ENCODE results near the gene STUB1.

- no peak for TF ChIP-seq CTCF (conservative IDR thresholded peaks at IDR 0.05)
- no peak for TF ChIP-seq ZFX (IDR thresholded peaks at IDR 0.05)
Measured at GRCh38 chr16:633336-634050, 46.7 kb upstream of the STUB1 start.

All from C4-2B (cell line).